ENCODE data around the gene CERS5.

Gene CERS5

GRCh38 chr12:50121641-50122040 lies 45.5 kb downstream of the CERS5 start:
- no peak for DNase-seq

GRCh38 chr12:50120953-50121352 lies 46.2 kb downstream of the CERS5 start:
- no peak for DNase-seq

GRCh38 chr12:50120521-50120920 lies 46.6 kb downstream of the CERS5 start:
- DNase-seq = no peak

GRCh38 chr12:50119387-50119786 lies 47.8 kb downstream of the CERS5 start:
- DNase-seq = no peak

GRCh38 chr12:50117057-50117622 lies 50.0 kb downstream of the CERS5 start:
- DNase-seq = no peak

- DNase-seq = no peak
These were observed 54.5 kb downstream of the CERS5 start for GRCh38 chr12:50112456-50113218.

GRCh38 chr12:50111693-50112455 lies 55.3 kb downstream of the CERS5 start, which contains the start of gene COX14:
TSS of gene COX14 (plus strand) at chr12:50112236. CDS start at chr12:50120044, 7,808 bp downstream.
- peak; percentile 100 for DNase-seq

GRCh38 chr12:50111395-50111692 lies 55.8 kb downstream of the CERS5 start:
- DNase-seq = no peak

GRCh38 chr12:50110762-50111351 lies 56.3 kb downstream of the CERS5 start:
- DNase-seq = no peak

GRCh38 chr12:50110127-50110761 lies 56.9 kb downstream of the CERS5 start:
- no peak for DNase-seq

- no peak for DNase-seq
These were observed 57.9 kb downstream of the CERS5 start for GRCh38 chr12:50109319-50109718.

GRCh38 chr12:50107416-50108268 lies 59.5 kb downstream of the CERS5 start:
- DNase-seq = no peak

- no peak for DNase-seq
These were observed 60.3 kb downstream of the CERS5 start for GRCh38 chr12:50106907-50107306.

GRCh38 chr12:50105913-50106450 lies 61.2 kb downstream of the CERS5 start:
- DNase-seq = no peak

GRCh38 chr12:50104417-50105366 lies 62.5 kb downstream of the CERS5 start:
- DNase-seq = no peak

- no peak for DNase-seq
These were observed 63.3 kb downstream of the CERS5 start, which contains the start of gene GPD1 for GRCh38 chr12:50103767-50104321. TSS of gene GPD1 (plus strand) at chr12:50104008. CDS start at chr12:50104051, 43 bp downstream.

- DNase-seq = no peak
These were observed 63.8 kb downstream of the CERS5 start for GRCh38 chr12:50103351-50103750.

- DNase-seq = no peak
These were observed 64.4 kb downstream of the CERS5 start for GRCh38 chr12:50102646-50103309.

- DNase-seq = no peak
These were observed 65.0 kb downstream of the CERS5 start for GRCh38 chr12:50102131-50102531.

GRCh38 chr12:50101663-50102062 lies 65.5 kb downstream of the CERS5 start:
- DNase-seq = no peak
